ENCODE measurements around the gene SIX6.

The SIX6 gene

DNA sequence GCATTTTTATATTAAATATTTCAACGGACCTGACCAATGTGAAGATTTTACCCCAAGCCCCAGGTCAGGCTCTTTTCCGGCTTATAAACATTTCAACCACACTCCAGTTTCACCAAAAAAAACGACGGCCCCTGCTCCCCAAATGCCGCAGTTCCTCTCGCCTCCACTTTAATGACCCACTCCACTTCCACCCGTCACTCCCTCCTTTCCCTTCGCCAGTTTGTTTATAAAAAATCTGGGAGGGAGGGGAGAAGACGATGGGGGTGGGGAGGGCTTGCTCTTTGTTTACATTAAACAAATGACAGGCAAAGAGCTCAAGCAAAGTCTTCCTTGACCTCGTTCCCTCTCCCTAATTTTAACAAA is 5.4 kb downstream of the SIX6 start:
- no peak for DNase-seq (ENCODE audit: low spot score)

DNA sequence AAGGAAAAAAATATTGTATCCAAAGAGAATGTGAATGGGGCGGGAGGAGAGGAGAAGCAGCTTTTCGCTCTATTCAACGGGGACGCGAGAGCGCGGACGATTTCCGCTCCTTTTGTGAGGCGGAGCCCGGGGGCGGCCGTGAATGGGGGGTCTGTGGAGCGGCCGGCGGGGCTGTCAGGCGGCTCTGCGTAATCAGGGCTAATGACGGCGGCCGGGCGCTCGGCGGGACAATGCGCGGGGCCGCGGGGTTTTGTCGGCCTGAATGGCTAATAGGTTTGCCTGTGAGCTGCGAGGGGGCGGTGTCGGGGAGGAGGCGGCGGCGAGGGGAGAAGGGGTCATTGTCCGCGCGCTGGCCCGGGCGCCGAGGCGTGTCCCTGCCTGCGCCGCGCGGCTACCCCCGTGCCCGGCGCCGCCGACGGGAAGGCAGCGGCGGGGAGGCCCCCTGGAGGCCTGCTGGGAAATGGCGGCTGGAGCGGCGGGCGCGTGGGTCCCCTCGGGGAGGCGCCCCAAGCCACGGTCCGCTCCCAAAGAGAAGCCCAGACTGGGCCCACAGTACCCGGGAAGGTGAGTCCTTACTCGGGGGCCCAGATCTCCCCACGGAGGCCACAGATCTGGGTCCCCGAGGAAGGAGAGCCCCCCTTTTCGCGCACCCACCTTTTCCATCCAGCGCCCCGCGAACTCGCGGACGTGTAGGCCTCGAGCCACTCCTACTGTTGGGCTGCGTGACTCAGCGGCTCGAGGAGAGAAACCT is 6.0 kb downstream of the SIX6 start:
- DNase-seq (ENCODE audit: low spot score): no peak

DNA sequence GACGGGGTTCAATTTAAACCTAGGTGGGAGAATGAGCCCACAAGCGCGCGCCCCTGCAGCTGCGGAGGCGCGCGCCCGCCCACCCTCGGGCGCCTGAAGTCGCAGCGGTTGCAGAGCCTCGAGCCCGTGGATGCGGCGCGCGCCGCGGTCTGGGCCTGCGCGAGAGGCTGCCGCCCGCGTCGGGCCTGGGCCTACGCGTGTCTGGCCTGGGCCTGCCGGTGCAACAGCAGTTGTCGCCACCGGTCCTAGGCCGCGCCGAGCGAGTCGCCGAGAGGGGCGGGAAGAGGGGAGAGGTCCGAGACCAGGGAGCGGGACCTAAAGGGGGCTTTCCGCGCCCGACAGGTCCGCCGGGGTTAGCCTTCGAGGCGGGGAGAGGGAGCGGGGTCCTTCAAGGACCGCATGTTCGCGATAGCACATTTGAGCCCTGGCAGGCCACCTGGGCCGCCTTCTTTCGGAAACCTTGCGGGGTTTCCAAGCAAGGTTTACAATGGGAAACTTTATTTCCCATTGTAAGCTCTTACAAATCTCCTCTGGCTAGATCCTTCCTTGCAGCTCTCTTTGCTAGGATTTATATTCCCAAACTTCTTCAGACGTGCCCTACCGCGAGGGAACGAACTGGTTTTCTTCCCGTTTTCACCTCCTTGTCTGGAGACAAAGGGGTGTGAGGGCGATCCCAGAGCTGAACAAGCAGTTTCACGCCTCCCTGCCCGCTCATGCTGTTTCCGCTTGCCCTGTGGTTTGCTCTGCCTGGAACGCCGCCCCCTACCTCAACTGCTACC is 6.8 kb downstream of the SIX6 start:
- DNase-seq (ENCODE audit: low spot score): no peak

DNA sequence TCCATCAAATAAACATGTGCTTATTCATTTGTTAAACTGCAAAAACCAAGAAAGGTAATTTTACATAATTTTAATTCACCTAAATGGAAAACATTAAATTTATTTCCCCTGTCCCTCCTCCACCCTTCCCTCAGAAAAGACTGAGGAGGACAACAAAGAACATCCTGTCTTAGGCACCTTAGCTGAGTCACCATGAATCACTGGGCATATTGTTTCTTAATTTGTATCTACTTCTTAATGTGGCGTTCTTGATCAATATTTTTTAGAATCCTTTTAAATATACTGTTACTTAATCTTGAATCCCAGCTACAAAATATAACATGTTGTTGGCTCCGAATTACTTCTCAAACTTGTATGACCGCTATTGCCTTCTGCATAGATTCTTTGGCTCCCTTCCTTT is 23.5 kb downstream of the SIX6 start:
- peak; percentile 17 for DNase-seq (ENCODE audit: low spot score)

DNA sequence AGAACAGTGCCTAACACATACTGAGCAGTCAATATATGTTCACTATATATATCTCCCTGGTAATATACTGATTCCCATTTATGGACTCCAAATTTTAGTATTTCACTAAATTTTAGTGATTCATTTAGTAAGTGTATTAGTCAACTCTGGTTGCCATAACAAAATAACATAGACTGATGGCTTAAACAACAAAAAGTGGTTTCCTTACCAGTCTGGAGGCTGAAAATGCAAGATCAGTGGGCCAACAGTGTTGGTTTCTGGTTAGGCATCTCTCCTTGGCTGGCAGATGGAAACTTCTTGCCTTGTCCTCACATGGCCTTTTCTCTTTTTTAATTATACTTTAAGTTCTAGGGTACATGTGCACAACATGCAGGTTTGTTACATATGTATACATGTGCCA is 28.7 kb downstream of the SIX6 start:
- DNase-seq (ENCODE audit: low spot score): no peak

DNA sequence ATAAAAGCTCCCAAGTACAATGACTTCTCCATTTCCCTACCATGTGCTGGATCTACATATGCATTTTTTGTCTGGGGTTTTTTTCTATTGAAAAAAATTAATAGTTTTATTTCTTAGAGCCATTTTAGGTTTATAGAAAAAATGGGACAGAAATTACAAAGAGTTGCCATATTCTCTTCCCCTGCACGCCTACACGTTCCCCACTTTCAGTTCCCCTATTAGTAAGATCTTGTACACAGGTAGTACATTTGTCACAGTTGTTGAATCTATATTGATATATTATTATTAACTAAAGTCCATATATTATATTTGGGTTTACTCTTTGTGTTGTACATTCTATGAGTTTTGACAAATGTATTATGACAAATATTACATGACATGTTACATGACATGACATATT is 35.7 kb downstream of the SIX6 start:
- DNase-seq (ENCODE audit: low spot score): no peak

DNA sequence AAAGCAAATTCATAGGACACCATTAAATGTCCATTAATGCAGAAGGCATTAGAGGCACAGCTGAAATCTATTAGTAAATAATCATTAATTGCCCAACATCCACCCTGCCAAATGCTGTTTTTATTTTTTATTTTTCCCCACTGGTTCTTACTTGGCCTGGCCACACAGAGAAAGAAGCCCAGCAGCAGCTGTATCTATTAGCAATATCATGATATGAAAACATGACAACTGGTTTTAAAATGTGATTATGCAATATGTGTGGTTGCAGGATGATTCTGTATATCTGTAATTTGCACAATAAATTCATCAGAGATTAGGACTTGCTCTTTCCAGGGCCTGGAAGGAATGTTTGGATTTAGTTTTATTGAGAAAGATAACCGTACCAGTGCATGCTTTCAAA is 44.9 kb downstream of the SIX6 start:
- DNase-seq (ENCODE audit: low spot score): no peak

DNA sequence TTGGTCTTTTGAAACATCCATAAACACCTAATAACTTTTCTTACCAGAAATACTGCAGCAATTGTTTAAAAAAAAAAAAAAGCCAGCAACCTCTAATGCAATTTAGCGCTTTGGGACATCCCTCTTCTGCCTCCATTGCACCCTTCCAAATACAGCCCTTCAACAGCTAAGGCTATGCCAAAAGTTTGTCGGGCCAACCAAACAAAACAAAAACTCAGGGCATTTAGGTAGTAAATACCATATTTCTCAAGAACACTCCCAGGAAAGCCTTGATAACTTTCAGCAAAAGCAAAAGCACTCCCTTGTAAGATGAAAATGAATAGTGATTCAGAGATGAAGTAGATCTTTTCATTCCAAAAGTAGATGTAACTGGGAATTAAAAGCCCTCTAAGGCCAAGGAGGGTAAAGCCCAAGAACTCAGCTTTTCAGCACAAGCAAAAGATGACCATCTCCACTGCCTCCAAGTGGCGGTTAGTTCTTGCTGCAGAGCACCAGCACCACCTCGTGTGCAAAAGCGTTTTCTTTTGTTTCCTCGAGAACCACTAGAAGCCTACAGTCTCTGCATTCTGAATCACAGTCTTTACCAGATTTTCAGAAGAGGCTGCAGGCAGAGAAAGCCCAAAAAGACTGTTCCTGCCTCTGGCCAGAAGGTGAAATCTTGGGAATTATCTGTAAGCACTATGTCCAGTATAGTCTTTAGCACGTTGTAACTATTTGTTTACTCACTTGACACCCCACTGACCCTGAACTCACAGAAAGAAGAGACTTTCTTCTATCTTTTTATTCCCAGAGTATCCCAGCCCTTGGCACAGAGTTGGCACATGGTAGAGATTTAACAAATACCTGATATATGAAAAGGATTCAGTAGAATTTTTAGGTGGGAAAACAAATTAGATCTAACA is 53.1 kb downstream of the SIX6 start:
- peak; percentile 73 for DNase-seq (ENCODE audit: low spot score)

Data from kidney tubule cell (primary cell).